Bronchial epithelial cell (primary cell): ENCODE data around the gene GIT2. TPM values are rescaled to one million over a fixed set of nuclear protein-coding genes. Genes with fewer than 3 reads are reported as not detected.

Experiments
- DNase-seq: peaks from one replicate; pipeline ENCODE4 v3.0.0-alpha.2; 2010; ENCODE audit warnings: low read depth
- FAIRE-seq: peaks from 2 replicates; lab custom pipeline; 2011; peaks lifted over from hg19 to GRCh38; lab: Jason Lieb, UNC
- H3K27me3 ChIP-seq: 2 replicates; pipeline ENCODE4 v1.5.1; 2011; ENCODE audit warnings: low read length; ENCODE audit not compliant: control insufficient read depth, insufficient read depth
- H3K36me3 ChIP-seq: 2 replicates; pipeline ENCODE4 v1.5.1; 2011; ENCODE audit warnings: low read length; ENCODE audit not compliant: control insufficient read depth, insufficient read depth
- H3K4me3 ChIP-seq: 2 replicates; pipeline ENCODE4 v1.5.1; 2011; ENCODE audit warnings: mild to moderate bottlenecking, low read depth, low read length, control low read depth
- CTCF ChIP-seq: IDR thresholded peaks from 2 replicates; pipeline ENCODE4 v1.5.1; 2011; ENCODE audit warnings: mild to moderate bottlenecking, moderate library complexity, low read length, control low read depth, inconsistent platforms; ENCODE audit not compliant: insufficient read depth, severe bottlenecking
- total RNA-seq: library from RNA; depleted of rRNA; stranded (reverse); fragments of >200 nt; gene quantifications from 2 replicates; pipeline ENCODE4 v1.2.1, GENCODE V29; 2014

The GIT2 gene
- total RNA-seq, 1 donor from 2014 or later = 22.4 TPM

- H3K4me3 ChIP-seq = no peak overlapping the region
- TF ChIP-seq CTCF = no peak
- no peak for FAIRE-seq
- peaks cover 5% of the 10 kb centered on the region for H3K36me3 ChIP-seq
- no peaks in the 10 kb centered on the region for H3K27me3 ChIP-seq
- DNase-seq = peak; percentile 73
These were observed 114.4 kb downstream of the GIT2 start for GRCh38 chr12:109881752-109882151.

GRCh38 chr12:109880938-109881337, 115.2 kb downstream of the GIT2 start:
- Histone ChIP-seq H3K4me3 (peak overlapping the region; percentile 43), H3K27me3 (no peaks in the 10 kb centered on the region), H3K36me3 (peaks cover 5% of the 10 kb centered on the region)
- no peak for TF ChIP-seq CTCF
- FAIRE-seq (no peak), DNase-seq (peak; percentile 22)

- DNase-seq (peak; percentile 64), FAIRE-seq (no peak)
- Histone ChIP-seq H3K4me3 (peak within 1 kb of the TSS; percentile 54), H3K27me3 (no peaks in the 10 kb centered on the region), H3K36me3 (peaks cover 5% of the 10 kb centered on the region)
- peak; percentile 35 for TF ChIP-seq CTCF
These were observed 115.9 kb downstream of the GIT2 start, which contains the start of gene GLTP for GRCh38 chr12:109880043-109880931. Gene GLTP (minus strand): TSS chr12:109880541. CDS start chr12:109880374, 167 bp downstream.

Other genes starting within 250 kb of the GIT2 start
- 0.51 and 0.53 TPM in 2 replicates for gene TRPV4, start 163.0 kb downstream of the GIT2 start, total RNA-seq
- gene GLTP, start 115.8 kb downstream of the GIT2 start, total RNA-seq = 210 and 667 TPM in 2 replicates
- 9.2 and 18.1 TPM in 2 replicates for gene TCHP, start 96.1 kb downstream of the GIT2 start, total RNA-seq
- 27.3 and 36.9 TPM in 2 replicates for gene ANKRD13A, start 3.1 kb upstream of the GIT2 start, total RNA-seq
- 12.8 and 17.9 TPM in 2 replicates for gene C12orf76, start 52.2 kb upstream of the GIT2 start, total RNA-seq
- 5.8 and 9.5 TPM in 2 replicates for gene IFT81, start 128.0 kb upstream of the GIT2 start, total RNA-seq